ENCODE results near the gene HNF4A.

DNA sequence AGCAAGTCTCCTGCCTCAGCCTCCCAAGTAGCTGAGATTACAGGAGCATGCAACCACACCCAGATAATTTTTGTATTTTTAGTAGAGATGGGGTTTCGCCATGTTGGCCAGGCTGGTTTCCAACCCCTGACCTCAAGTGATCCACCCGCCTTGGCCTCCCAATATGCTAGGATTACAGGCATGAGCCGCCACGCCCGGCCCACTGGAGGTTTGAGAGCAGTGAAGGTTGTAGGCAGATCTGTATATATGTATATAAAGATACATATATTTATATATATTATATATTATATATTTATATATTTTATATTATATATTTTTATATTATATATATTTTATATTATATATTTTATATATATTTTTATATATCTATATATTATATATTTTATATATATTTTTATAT lies 82.0 kb downstream of the HNF4A start:
- TF ChIP-seq, protein P1, sequence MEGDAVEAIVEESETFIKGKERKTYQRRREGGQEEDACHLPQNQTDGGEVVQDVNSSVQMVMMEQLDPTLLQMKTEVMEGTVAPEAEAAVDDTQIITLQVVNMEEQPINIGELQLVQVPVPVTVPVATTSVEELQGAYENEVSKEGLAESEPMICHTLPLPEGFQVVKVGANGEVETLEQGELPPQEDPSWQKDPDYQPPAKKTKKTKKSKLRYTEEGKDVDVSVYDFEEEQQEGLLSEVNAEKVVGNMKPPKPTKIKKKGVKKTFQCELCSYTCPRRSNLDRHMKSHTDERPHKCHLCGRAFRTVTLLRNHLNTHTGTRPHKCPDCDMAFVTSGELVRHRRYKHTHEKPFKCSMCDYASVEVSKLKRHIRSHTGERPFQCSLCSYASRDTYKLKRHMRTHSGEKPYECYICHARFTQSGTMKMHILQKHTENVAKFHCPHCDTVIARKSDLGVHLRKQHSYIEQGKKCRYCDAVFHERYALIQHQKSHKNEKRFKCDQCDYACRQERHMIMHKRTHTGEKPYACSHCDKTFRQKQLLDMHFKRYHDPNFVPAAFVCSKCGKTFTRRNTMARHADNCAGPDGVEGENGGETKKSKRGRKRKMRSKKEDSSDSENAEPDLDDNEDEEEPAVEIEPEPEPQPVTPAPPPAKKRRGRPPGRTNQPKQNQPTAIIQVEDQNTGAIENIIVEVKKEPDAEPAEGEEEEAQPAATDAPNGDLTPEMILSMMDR (IDR thresholded peaks at IDR 0.05): no peak
- TF ChIP-seq POLR2A (IDR thresholded peaks at IDR 0.05): no peak

Data from thyroid gland (tissue), 4 donors.